DOHH2 (cell line): ENCODE data around the gene EIF1AD.
"Not testable (repeated sequence)": the region's sequence is repeated elsewhere in the genome, so short reads cannot be mapped to it uniquely, and the experiment has no call there.

Experiments used
- H3F3A ChIP-seq: fragments of 200-600 bp; sonication (generic), shearing (Covaris generic); 2 replicates; pipeline ENCODE4 v1.6.0; 2016; ENCODE audit warnings: antibody characterized with exemption, mild to moderate bottlenecking; ENCODE audit not compliant: control insufficient read depth, insufficient read depth
- H3K27ac ChIP-seq: fragments of 200-600 bp; sonication (generic); 2 replicates; pipeline ENCODE4 v1.5.1; 2014; ENCODE audit warnings: low read depth, mild to moderate bottlenecking, low read length, moderate library complexity
- H3K27me3 ChIP-seq: fragments of 200-600 bp; sonication (generic); 2 replicates; pipeline ENCODE4 v1.6.1; 2014; ENCODE audit warnings: mild to moderate bottlenecking, low read length, mixed read lengths; ENCODE audit not compliant: control insufficient read depth
- H3K36me3 ChIP-seq: fragments of 200-600 bp; sonication (generic); 2 replicates; pipeline ENCODE4 v1.6.1; 2014; ENCODE audit warnings: mild to moderate bottlenecking, low read length, moderate library complexity, mixed read lengths; ENCODE audit not compliant: control insufficient read depth
- H3K4me1 ChIP-seq: fragments of 200-600 bp; sonication (generic); 2 replicates; pipeline ENCODE4 v1.6.1; 2014; ENCODE audit warnings: mild to moderate bottlenecking, low read length, mixed read lengths; ENCODE audit not compliant: control insufficient read depth
- H3K4me2 ChIP-seq: fragments of 200-600 bp; sonication (generic); 2 replicates; pipeline ENCODE4 v1.6.0; 2014; ENCODE audit warnings: mild to moderate bottlenecking, low read length, moderate library complexity
- H3K4me3 ChIP-seq: fragments of 200-600 bp; sonication (generic); 2 replicates; pipeline ENCODE4 v1.5.1; 2014; ENCODE audit warnings: mild to moderate bottlenecking, low read length, mixed read lengths
- H3K79me2 ChIP-seq: fragments of 200-600 bp; sonication (generic); 2 replicates; pipeline ENCODE4 v1.6.1; 2014; ENCODE audit warnings: mild to moderate bottlenecking, low read length, mixed read lengths; ENCODE audit not compliant: control insufficient read depth
- H3K9me2 ChIP-seq: fragments of 200-600 bp; sonication (generic); replicated peaks from 2 replicates; pipeline ENCODE4 v1.6.1; 2014; ENCODE audit warnings: mild to moderate bottlenecking, low read length, mixed read lengths; ENCODE audit not compliant: control insufficient read depth
- H3K9me3 ChIP-seq: fragments of 200-600 bp; sonication (generic); 2 replicates; pipeline ENCODE4 v1.6.1; 2014; ENCODE audit warnings: antibody characterized with exemption, low read length, mixed read lengths; ENCODE audit not compliant: control insufficient read depth, insufficient read depth
- H4K20me1 ChIP-seq: fragments of 200-600 bp; sonication (generic); 2 replicates; pipeline ENCODE4 v1.6.0; 2014; ENCODE audit warnings: low read depth, mild to moderate bottlenecking, antibody characterized with exemption, low read length, moderate library complexity; ENCODE audit not compliant: control insufficient read depth, insufficient read depth
- CTCF ChIP-seq: fragments of 200-600 bp; sonication (generic); IDR thresholded peaks from one replicate; pipeline ENCODE4 v1.5.1; 2014; ENCODE audit warnings: antibody characterized with exemption, mild to moderate bottlenecking, low read depth, low read length; ENCODE audit not compliant: poor library complexity, severe bottlenecking
- EZH2phosphoT487 ChIP-seq: fragments of 200-600 bp; sonication (generic); IDR thresholded peaks from 2 replicates; pipeline ENCODE4 v1.6.1; 2017; ENCODE audit warnings: borderline replicate concordance, mild to moderate bottlenecking, antibody characterized with exemption, low read length, moderate library complexity, mixed read lengths

The EIF1AD gene

GRCh38 chr11:66026017-66026529 is 24.1 kb upstream of the EIF1AD start, which contains the start of gene CATSPER1:
CATSPER1 (minus strand) TSS chr11:66026479; CDS start chr11:66026379, 100 bp downstream.
- no peak for TF ChIP-seq EZH2phosphoT487
- TF ChIP-seq CTCF: no peak
- Histone ChIP-seq H3K27ac (no peak within 1 kb of the TSS), H3K4me2 (no peak within 1 kb of the TSS)

GRCh38 chr11:66023186-66023440 is 21.2 kb upstream of the EIF1AD start:
- not testable (repeated sequence) for H3K9me2 ChIP-seq

More at GRCh38 chr11:66026017-66026529, 24.1 kb upstream of the EIF1AD start, which contains the start of gene CATSPER1:
- no peaks in the 10 kb centered on the region for H3K9me2 ChIP-seq
- peaks cover 10% of the 10 kb centered on the region; the same call in 1 of the 2 replicates for H3K27me3 ChIP-seq
- H3K4me3 ChIP-seq: no peak within 1 kb of the TSS
- peaks cover 5% of the 10 kb centered on the region; the same call in 1 of the 2 replicates for H3K4me1 ChIP-seq
- H3F3A ChIP-seq: no peaks in the 10 kb centered on the region
- no peaks in the 10 kb centered on the region for H3K79me2 ChIP-seq
- no peaks in the 10 kb centered on the region for H4K20me1 ChIP-seq
- no peaks in the 10 kb centered on the region for H3K9me3 ChIP-seq
- no peaks in the 10 kb centered on the region for H3K36me3 ChIP-seq

GRCh38 chr11:66022401-66023185 is 20.6 kb upstream of the EIF1AD start:
- TF ChIP-seq EZH2phosphoT487 (no peak), CTCF (peak; percentile 92)
- Histone ChIP-seq H3K27ac (no peak overlapping the region), H3K36me3 (no peaks in the 10 kb centered on the region), H3K4me1 (peaks cover 5% of the 10 kb centered on the region; the same call in 1 of the 2 replicates), H3K9me2 (no peaks in the 10 kb centered on the region), H3K27me3 (peaks cover 3% of the 10 kb centered on the region; the same call in 1 of the 2 replicates), H3F3A (no peaks in the 10 kb centered on the region), H3K79me2 (no peaks in the 10 kb centered on the region), H3K4me3 (no peak overlapping the region), H3K4me2 (peak overlapping the region; percentile 39), H3K9me3 (no peaks in the 10 kb centered on the region), H4K20me1 (no peaks in the 10 kb centered on the region)

More at GRCh38 chr11:66023186-66023440, 21.2 kb upstream of the EIF1AD start:
- not testable (repeated sequence) for H4K20me1 ChIP-seq, H3K4me3 ChIP-seq, H3K9me3 ChIP-seq, H3K36me3 ChIP-seq, H3K79me2 ChIP-seq, H3K27me3 ChIP-seq, H3F3A ChIP-seq, H3K27ac ChIP-seq, H3K4me2 ChIP-seq, H3K4me1 ChIP-seq

- Histone ChIP-seq H3K9me2 (no peaks in the 10 kb centered on the region), H3K4me3 (no peak overlapping the region), H3K9me3 (no peaks in the 10 kb centered on the region), H3F3A (no peaks in the 10 kb centered on the region), H3K79me2 (no peaks in the 10 kb centered on the region), H4K20me1 (no peaks in the 10 kb centered on the region), H3K27ac (no peak overlapping the region), H3K36me3 (no peaks in the 10 kb centered on the region), H3K4me2 (no peak overlapping the region), H3K4me1 (peaks cover 5% of the 10 kb centered on the region; the same call in 1 of the 2 replicates), H3K27me3 (peaks cover 3% of the 10 kb centered on the region; the same call in 1 of the 2 replicates)
- TF ChIP-seq CTCF (no peak), EZH2phosphoT487 (no peak)
These were observed 18.8 kb upstream of the EIF1AD start for GRCh38 chr11:66020618-66021357.
